ENCODE data around the gene MGMT.

- TF ChIP-seq CTCF (IDR thresholded peaks at IDR 0.05; ENCODE audit: borderline replicate concordance, extremely low read depth, low read length, poor library complexity, severe bottlenecking) (no peak), EZH2 (IDR thresholded peaks at IDR 0.05; ENCODE audit: borderline replicate concordance, low read depth, low read length, severe bottlenecking) (no peak)
Measured at GRCh38 chr10:129790715-129791446, 323.8 kb downstream of the MGMT start.
